Mesenchymal stem cell (in vitro differentiated cells and primary cell): Measurements from ENCODE around the gene IFIT5.
A peak's percentile ranks its signal among the peaks of the same experiment; 100 is the strongest.
"Not testable (repeated sequence)": the region's sequence is repeated elsewhere in the genome, so short reads cannot be mapped to it uniquely, and the experiment has no call there.

Source experiments
- DNase-seq: peaks from one replicate; pipeline ENCODE4 v3.0.0-alpha.2; 2013
- H2AFZ ChIP-seq: one replicate; pipeline ENCODE4 v1.6.1; 2013; ENCODE audit warnings: low read depth, mild to moderate bottlenecking, control low read depth, inconsistent platforms, low read length, moderate library complexity
- H2AK5ac ChIP-seq: 2 replicates; pipeline ENCODE4 v1.6.1; 2013; ENCODE audit warnings: low read length, moderate library complexity, mild to moderate bottlenecking, inconsistent platforms; ENCODE audit not compliant: severe bottlenecking
- H2BK120ac ChIP-seq: one replicate; pipeline ENCODE4 v1.6.1; 2013; ENCODE audit warnings: low read depth, mild to moderate bottlenecking, inconsistent platforms, low read length, moderate library complexity
- H2BK12ac ChIP-seq, 2 experiments: one replicate each; pipeline ENCODE4 v1.6.1; 2013; ENCODE audit warnings: inconsistent platforms in 2 of 2, low read length in 2 of 2, mild to moderate bottlenecking in 2 of 2, moderate library complexity in 2 of 2, control low read depth in 1 of 2
- H2BK15ac ChIP-seq: one replicate; pipeline ENCODE4 v1.6.1; 2013; ENCODE audit warnings: mild to moderate bottlenecking, low read depth, inconsistent platforms; ENCODE audit not compliant: poor library complexity, severe bottlenecking
- H2BK5ac ChIP-seq: 2 replicates; pipeline ENCODE4 v1.6.1; 2013; ENCODE audit warnings: low read depth, mild to moderate bottlenecking, low read length, control low read depth, inconsistent platforms; ENCODE audit not compliant: poor library complexity, severe bottlenecking
- H3K14ac ChIP-seq, 2 experiments: one replicate each; pipeline ENCODE4 v1.6.1; 2013; ENCODE audit warnings: inconsistent platforms in 2 of 2, low read length in 2 of 2, control low read depth in 1 of 2, mild to moderate bottlenecking in 1 of 2, moderate library complexity in 1 of 2
- H3K18ac ChIP-seq, 2 experiments: one replicate each; pipeline ENCODE4 v1.6.1; 2013; ENCODE audit warnings: inconsistent platforms in 2 of 2, low read length in 2 of 2, control low read depth in 1 of 2, low read depth in 1 of 2, mild to moderate bottlenecking in 1 of 2
- H3K23ac ChIP-seq, 2 experiments: one replicate each; pipeline ENCODE4 v1.6.1; 2013; ENCODE audit warnings: inconsistent platforms in 2 of 2, low read length in 2 of 2, mild to moderate bottlenecking in 2 of 2, moderate library complexity in 2 of 2, control low read depth in 1 of 2
- H3K27ac ChIP-seq: 2 replicates; pipeline ENCODE4 v1.5.1; 2013; ENCODE audit warnings: mild to moderate bottlenecking, moderate library complexity, low read length, control low read depth, inconsistent platforms; ENCODE audit not compliant: poor library complexity, severe bottlenecking
- H3K27me3 ChIP-seq, 2 experiments: 2 replicates each; pipeline versions ENCODE4 v1.6.1 to v1.7.0; 2013; ENCODE audit warnings: low read length in 2 of 2, mild to moderate bottlenecking in 2 of 2, moderate library complexity in 2 of 2, control low read depth in 1 of 2, inconsistent platforms in 1 of 2; ENCODE audit not compliant: control insufficient read depth in 1 of 2, insufficient read depth in 1 of 2
- H3K36me3 ChIP-seq, 2 experiments: 2 replicates each; pipeline versions ENCODE4 v1.6.1 to v1.7.0; 2013; ENCODE audit warnings: low read length in 2 of 2, control low read depth in 1 of 2, inconsistent platforms in 1 of 2, low read depth in 1 of 2, mild to moderate bottlenecking in 1 of 2; ENCODE audit not compliant: insufficient read depth in 2 of 2, control insufficient read depth in 1 of 2
- H3K4ac ChIP-seq, 2 experiments: one replicate each; pipeline ENCODE4 v1.6.1; 2013; ENCODE audit warnings: inconsistent platforms in 2 of 2, low read length in 2 of 2, mild to moderate bottlenecking in 2 of 2, moderate library complexity in 2 of 2, control low read depth in 1 of 2, low read depth in 1 of 2
- H3K4me1 ChIP-seq: 2 replicates; pipeline ENCODE4 v1.6.1; 2013; ENCODE audit warnings: low read depth, low read length, control low read depth; ENCODE audit not compliant: control insufficient read depth, insufficient read depth
- H3K4me2 ChIP-seq: 2 replicates; pipeline ENCODE4 v1.6.1; 2013; ENCODE audit warnings: low read length, mild to moderate bottlenecking, inconsistent platforms; ENCODE audit not compliant: poor library complexity, severe bottlenecking
- H3K4me3 ChIP-seq, 2 experiments: 2 replicates each; pipeline versions ENCODE4 v1.5.1 to v1.7.0; 2013; ENCODE audit warnings: low read length in 2 of 2, mild to moderate bottlenecking in 2 of 2, control low read depth in 1 of 2, low read depth in 1 of 2; ENCODE audit not compliant: insufficient read depth in 1 of 2
- H3K79me1 ChIP-seq: replicated peaks from 2 replicates; pipeline ENCODE4 v1.6.1; 2013; ENCODE audit warnings: mild to moderate bottlenecking, control low read depth, low read length, inconsistent platforms; ENCODE audit not compliant: poor library complexity, severe bottlenecking
- H3K9ac ChIP-seq: 2 replicates; pipeline ENCODE4 v1.7.0; 2013; ENCODE audit warnings: mild to moderate bottlenecking, low read length, moderate library complexity
- H3K9me3 ChIP-seq: 2 replicates; pipeline ENCODE4 v1.7.0; 2013; ENCODE audit warnings: mild to moderate bottlenecking, low read length; ENCODE audit not compliant: control insufficient read depth
- H4K8ac ChIP-seq: one replicate; pipeline ENCODE4 v1.6.1; 2013; ENCODE audit warnings: inconsistent platforms, mild to moderate bottlenecking, low read length, moderate library complexity
- H4K91ac ChIP-seq: one replicate; pipeline ENCODE4 v1.6.1; 2013; ENCODE audit warnings: mild to moderate bottlenecking, low read length, inconsistent platforms
- WGBS: methylation state at CpG from one replicate; pipeline ENCODE4 v1.1.7; 2013; ENCODE audit warnings: mixed read lengths; 5-methylcytosine and 5-hydroxymethylcytosine counted together

The IFIT5 gene

DNA sequence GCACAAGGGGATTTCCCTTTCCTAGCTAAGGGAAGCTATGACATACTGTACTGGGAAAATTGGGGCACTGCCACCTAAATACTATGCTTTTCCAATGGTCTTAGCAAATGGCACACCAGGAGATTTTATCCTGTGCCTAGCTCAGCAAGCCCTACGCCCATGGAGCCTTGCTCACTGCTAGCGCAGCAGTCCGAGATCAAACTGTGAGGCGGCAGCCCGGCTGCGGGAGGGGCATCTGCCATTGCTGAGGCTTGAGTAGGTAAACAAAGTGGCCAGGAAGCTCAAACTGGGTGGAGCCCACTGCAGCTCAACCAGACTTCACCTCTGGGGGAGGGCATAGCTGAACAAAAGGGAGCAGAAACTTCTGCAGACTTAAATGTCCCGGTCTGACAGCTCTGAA lies 30.5 kb downstream of the IFIT5 start:
- H4K91ac ChIP-seq, H3K79me1 ChIP-seq, H3K4me2 ChIP-seq, H3K4me1 ChIP-seq, H2AK5ac ChIP-seq, H3K36me3 ChIP-seq, H2BK120ac ChIP-seq, H2BK12ac ChIP-seq, H3K9ac ChIP-seq, H3K14ac ChIP-seq, H2BK5ac ChIP-seq, H3K27me3 ChIP-seq, H3K27ac ChIP-seq, H3K4me3 ChIP-seq, H2AFZ ChIP-seq, H2BK15ac ChIP-seq, H3K4ac ChIP-seq, H3K18ac ChIP-seq, H3K23ac ChIP-seq, DNase-seq, H4K8ac ChIP-seq, H3K9me3 ChIP-seq: not testable (repeated sequence)
- WGBS: 96% methylated on average over 7 of the region's 7 CpGs

DNA sequence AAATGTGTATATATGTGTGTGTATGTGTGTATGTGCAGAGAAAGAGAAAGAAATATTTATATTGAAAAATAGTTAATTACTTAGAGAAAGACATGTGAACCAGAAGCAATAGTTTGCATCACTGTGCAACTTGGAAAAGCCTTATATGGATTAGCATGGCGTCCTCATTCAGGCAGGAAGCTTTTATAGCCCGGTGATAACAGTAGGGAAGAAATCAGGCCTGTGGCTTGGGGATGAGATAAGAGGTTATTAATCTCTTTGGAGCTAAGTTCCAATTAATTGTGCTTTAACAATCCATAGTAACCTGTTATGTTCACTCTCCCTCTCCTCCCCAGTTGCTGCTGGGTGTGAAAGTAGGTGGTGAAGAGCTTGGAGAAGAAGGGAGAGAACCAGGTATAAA lies 36.5 kb downstream of the IFIT5 start:
- no peak overlapping the region for H3K4ac ChIP-seq
- no peak overlapping the region for H3K4me2 ChIP-seq
- H3K9me3 ChIP-seq: no peaks in the 10 kb centered on the region
- no peak overlapping the region for H3K4me3 ChIP-seq
- H3K79me1 ChIP-seq: no peaks in the 10 kb centered on the region
- no peaks in the 10 kb centered on the region for H3K27me3 ChIP-seq
- 72% methylated on average over 2 of the region's 2 CpGs for WGBS
- no peak overlapping the region for H3K18ac ChIP-seq
- no peak overlapping the region for H2AFZ ChIP-seq
- no peak overlapping the region for H3K23ac ChIP-seq
- H2BK5ac ChIP-seq: no peak overlapping the region
- no peak overlapping the region for H3K14ac ChIP-seq
- DNase-seq: no peak
- no peak overlapping the region for H2BK15ac ChIP-seq
- no peak overlapping the region for H2BK120ac ChIP-seq
- H4K91ac ChIP-seq: peak overlapping the region; percentile 3
- H4K8ac ChIP-seq: no peak overlapping the region
- H3K36me3 ChIP-seq: no peaks in the 10 kb centered on the region
- H2BK12ac ChIP-seq: no peak overlapping the region
- H3K9ac ChIP-seq: no peak overlapping the region
- H3K27ac ChIP-seq: no peak overlapping the region
- no peak overlapping the region for H2AK5ac ChIP-seq
- H3K4me1 ChIP-seq: no peaks in the 10 kb centered on the region

DNA sequence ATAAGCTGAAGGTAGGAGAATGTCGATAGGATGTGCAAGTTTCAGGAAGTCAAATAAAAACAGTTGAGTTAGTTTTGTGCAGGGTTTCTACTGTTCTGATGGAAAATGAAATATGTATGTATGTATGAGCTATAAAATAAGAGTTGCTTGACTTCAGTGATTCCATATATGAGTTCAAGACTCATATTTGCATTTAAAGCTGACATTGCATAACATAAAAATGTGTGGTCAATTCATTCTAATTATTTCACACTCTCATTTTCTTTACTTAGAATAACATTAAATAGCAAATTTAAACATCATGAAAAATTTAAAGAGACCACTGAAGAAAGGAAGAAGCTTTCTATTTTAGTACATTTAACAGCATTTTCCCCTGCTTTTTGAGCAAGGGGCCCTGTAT lies 37.8 kb downstream of the IFIT5 start:
- Histone ChIP-seq H3K4me1 (no peaks in the 10 kb centered on the region), H3K4me3 (no peak overlapping the region)
- 100% methylated on average over 1 of the region's 1 CpG for WGBS

DNA sequence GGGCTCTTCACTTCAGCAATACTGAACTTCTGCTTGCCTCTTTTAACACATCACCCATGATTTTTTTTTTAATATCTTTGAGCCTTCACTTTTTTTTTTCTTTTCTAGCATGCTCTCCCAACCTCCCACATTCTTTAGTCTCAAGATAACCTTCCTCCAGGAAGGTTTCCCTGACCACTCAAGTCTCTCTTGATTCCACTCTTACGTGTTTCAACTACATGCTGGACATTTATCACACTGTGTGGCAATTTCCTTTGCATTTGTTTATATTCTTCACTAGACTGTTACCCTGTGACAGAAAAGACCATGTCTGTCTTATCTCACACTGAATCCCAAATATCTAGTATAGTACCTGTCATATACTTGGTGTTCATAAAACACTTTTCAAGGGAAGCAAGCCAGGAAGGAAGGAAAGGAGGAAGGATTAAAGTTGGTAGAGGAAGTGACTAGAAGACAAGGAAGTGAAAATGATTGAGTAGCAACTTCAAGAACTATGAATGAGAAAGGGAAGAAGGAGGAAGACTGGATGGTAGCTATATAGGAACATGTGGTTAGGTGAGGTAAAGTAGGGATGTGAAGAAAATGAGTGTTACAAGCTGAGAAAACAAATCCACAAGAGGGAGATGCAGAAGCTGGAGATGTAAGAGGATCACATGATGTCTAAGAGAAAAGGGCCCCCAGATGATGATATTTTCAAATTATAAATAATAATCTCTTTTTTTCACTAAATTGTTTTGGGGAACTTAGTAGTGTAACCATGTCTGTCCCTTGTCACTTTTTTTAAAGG lies 40.4 kb downstream of the IFIT5 start:
- Histone ChIP-seq H2BK15ac (no peak overlapping the region), H3K9me3 (no peaks in the 10 kb centered on the region), H3K4ac (no peak overlapping the region), H3K14ac (no peak overlapping the region), H3K4me2 (no peak overlapping the region), H3K36me3 (no peaks in the 10 kb centered on the region), H2BK12ac (no peak overlapping the region), H3K79me1 (no peaks in the 10 kb centered on the region), H2BK5ac (no peak overlapping the region), H2BK120ac (no peak overlapping the region), H3K4me1 (no peaks in the 10 kb centered on the region), H3K9ac (no peak overlapping the region), H3K23ac (no peak overlapping the region), H3K27ac (no peak overlapping the region), H2AK5ac (no peak overlapping the region), H4K8ac (no peak overlapping the region), H3K27me3 (no peaks in the 10 kb centered on the region), H3K18ac (no peak overlapping the region), H3K4me3 (no peak overlapping the region), H4K91ac (no peak overlapping the region), H2AFZ (no peak overlapping the region)
- peak; percentile 66 for DNase-seq
- WGBS: 5% methylated on average over 1 of the region's 1 CpG

More for the DNA sequence above, 37.8 kb downstream of the IFIT5 start:
- Histone ChIP-seq H2BK120ac (no peak overlapping the region), H3K23ac (no peak overlapping the region), H2AK5ac (no peak overlapping the region), H3K9ac (no peak overlapping the region), H3K27ac (no peak overlapping the region), H4K91ac (no peak overlapping the region), H3K36me3 (no peaks in the 10 kb centered on the region), H3K79me1 (no peaks in the 10 kb centered on the region), H3K4ac (no peak overlapping the region), H3K4me2 (no peak overlapping the region), H2BK15ac (no peak overlapping the region), H3K9me3 (no peaks in the 10 kb centered on the region), H3K14ac (no peak overlapping the region), H3K27me3 (no peaks in the 10 kb centered on the region), H4K8ac (no peak overlapping the region), H2AFZ (no peak overlapping the region), H2BK12ac (no peak overlapping the region), H2BK5ac (no peak overlapping the region), H3K18ac (no peak overlapping the region)
- no peak for DNase-seq
